ENCODE results near the gene COPS7B. TPM values are rescaled to one million over a fixed set of nuclear protein-coding genes. Genes with fewer than 3 reads are reported as not detected.

The COPS7B gene
- total RNA-seq, 1 donor from 2014 or later: 57.3 TPM

DNA sequence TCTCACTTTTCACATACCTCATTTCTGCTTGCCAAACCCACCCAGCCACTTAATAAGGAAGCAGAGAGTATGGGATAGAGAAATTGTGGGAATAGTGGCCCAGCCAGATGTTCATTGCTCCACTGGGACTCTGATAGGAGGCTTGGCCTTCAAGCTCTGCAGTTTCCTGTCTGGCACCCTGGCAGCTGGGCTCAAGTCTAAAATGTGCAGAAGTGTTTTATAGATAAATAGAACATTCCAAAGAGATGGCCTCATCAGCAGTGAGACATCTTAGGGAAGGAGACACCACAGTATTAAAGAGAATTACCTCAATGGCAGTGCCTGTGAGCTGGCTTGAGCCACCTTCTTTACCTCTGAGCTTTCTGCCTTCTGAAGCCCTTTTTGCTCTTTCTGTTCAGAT lies 24.7 kb downstream of the COPS7B start:
- Mint-ChIP-seq H3K36me3 (peaks cover 54% of the 10 kb centered on the region), H3K4me1 (no peaks in the 10 kb centered on the region), H3K9me3 (peaks cover 21% of the 10 kb centered on the region), H3K27ac (no peak overlapping the region), H3K4me3 (no peak overlapping the region), H3K27me3 (ENCODE audit: low read depth) (no peaks in the 10 kb centered on the region)
- no peak for DNase-seq (ENCODE audit: low spot score in 2 of 2, unreplicated experiment in 2 of 2)
- TF ChIP-seq, protein P1, sequence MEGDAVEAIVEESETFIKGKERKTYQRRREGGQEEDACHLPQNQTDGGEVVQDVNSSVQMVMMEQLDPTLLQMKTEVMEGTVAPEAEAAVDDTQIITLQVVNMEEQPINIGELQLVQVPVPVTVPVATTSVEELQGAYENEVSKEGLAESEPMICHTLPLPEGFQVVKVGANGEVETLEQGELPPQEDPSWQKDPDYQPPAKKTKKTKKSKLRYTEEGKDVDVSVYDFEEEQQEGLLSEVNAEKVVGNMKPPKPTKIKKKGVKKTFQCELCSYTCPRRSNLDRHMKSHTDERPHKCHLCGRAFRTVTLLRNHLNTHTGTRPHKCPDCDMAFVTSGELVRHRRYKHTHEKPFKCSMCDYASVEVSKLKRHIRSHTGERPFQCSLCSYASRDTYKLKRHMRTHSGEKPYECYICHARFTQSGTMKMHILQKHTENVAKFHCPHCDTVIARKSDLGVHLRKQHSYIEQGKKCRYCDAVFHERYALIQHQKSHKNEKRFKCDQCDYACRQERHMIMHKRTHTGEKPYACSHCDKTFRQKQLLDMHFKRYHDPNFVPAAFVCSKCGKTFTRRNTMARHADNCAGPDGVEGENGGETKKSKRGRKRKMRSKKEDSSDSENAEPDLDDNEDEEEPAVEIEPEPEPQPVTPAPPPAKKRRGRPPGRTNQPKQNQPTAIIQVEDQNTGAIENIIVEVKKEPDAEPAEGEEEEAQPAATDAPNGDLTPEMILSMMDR (IDR thresholded peaks at IDR 0.05; ENCODE audit: unreplicated experiment): no peak

DNA sequence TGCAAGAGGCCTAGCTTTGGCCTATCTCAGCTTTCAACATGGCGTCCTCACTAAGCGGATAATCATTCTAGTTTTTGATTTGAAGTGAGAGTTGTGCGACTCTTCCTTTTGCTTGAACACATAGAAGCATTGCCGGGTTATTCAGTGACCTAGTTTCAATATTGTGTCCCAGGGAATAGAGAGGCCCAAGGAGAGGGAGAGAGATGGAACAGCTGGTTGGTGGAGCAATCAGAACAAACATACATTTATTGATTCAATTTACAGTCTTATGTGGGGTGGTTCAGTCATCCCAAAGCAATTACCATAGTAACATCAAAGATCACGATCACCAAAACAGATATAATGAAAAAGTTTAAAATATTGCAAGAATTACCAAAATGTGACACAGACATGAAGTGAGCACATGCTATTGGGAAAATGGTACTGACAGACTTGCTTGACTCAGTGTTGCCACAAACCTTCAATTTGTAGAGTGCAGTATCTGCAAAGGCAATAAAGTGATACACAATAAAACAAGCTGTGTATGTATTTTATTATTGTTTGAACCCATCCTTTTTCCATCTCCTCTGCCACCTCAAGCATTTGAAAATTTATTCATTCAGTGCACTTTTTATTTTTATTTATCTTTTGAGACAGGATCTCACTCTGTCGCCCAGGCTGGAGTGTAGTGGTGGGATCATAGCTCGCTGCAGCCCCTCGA lies 30.2 kb downstream of the COPS7B start:
- DNase-seq (ENCODE audit: low spot score in 2 of 2, unreplicated experiment in 2 of 2): no peak
- H3K27me3 Mint-ChIP-seq (ENCODE audit: low read depth): peaks cover 2% of the 10 kb centered on the region
- H3K4me3 Mint-ChIP-seq: no peak overlapping the region
- H3K27ac Mint-ChIP-seq: no peak overlapping the region
- H3K9me3 Mint-ChIP-seq: peaks cover 27% of the 10 kb centered on the region
- TF ChIP-seq, protein P1 (IDR thresholded peaks at IDR 0.05; ENCODE audit: unreplicated experiment): no peak
- peaks cover 31% of the 10 kb centered on the region for H3K36me3 Mint-ChIP-seq
- H3K4me1 Mint-ChIP-seq: no peaks in the 10 kb centered on the region

DNA sequence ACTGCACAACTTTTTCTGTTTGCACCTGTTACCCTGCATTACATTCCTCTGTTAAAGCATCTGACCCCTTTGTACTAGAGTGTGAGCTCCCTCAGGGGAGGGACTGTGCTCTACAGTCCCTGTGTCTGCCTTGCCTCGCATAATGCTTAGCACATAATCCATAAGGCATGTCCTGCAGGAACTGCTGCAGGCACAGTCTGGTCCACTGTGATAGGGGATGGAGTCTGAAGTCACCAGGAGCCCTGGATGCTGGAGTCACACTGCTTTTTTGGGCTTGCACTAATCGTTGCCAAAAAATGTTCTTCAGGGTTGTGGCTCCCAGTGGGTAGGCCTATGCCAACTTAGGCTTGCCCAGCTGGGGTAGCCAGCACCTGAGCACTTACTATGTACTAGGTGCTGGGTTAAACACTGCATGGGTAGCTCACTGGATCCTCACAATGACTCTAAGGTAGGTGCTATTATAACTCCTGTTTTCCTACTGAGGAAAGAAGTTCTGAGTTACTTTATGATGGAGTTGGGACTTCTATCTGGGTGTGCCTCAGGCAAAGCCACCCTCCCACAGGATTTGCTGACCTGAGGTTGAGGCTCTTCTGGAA lies 33.3 kb downstream of the COPS7B start:
- H3K27ac Mint-ChIP-seq: no peak overlapping the region
- no peaks in the 10 kb centered on the region for H3K4me1 Mint-ChIP-seq
- H3K4me3 Mint-ChIP-seq: no peak overlapping the region
- peaks cover 2% of the 10 kb centered on the region for H3K27me3 Mint-ChIP-seq (ENCODE audit: low read depth)
- TF ChIP-seq, protein P1 (IDR thresholded peaks at IDR 0.05; ENCODE audit: unreplicated experiment): no peak
- no peak for DNase-seq (ENCODE audit: low spot score in 2 of 2, unreplicated experiment in 2 of 2)
- H3K9me3 Mint-ChIP-seq: peaks cover 25% of the 10 kb centered on the region
- H3K36me3 Mint-ChIP-seq: peaks cover 12% of the 10 kb centered on the region

DNA sequence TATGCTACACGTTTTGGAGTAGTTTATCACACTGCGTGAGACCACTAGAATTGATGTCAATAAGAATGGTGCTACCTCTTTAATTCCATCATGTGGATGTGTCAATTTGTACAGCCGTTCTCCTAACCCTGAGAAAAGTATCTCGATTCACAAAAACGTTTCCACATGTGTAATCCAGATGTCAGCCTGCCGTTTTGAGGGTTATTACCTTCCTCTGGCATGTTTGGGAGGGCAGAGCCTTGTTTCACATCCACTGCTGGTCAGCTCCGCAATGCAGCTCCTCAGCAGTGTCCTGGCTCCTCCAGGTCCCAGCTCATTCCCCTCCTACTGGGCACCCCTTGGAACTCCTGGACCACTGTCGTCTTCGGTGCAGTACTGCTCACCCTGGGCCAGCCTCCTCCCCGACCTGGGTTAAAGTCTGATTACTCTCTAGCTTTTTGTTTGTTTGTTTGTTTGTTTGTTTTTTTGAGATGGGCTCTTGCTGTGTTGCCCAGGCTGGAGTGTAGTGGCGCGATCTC lies 34.6 kb downstream of the COPS7B start:
- Mint-ChIP-seq H3K4me1 (no peaks in the 10 kb centered on the region), H3K36me3 (peaks cover 5% of the 10 kb centered on the region), H3K27ac (no peak overlapping the region), H3K4me3 (no peak overlapping the region), H3K27me3 (ENCODE audit: low read depth) (peaks cover 2% of the 10 kb centered on the region), H3K9me3 (peaks cover 13% of the 10 kb centered on the region)
- TF ChIP-seq, protein P1 (IDR thresholded peaks at IDR 0.05; ENCODE audit: unreplicated experiment): no peak
- no peak for DNase-seq (ENCODE audit: low spot score in 2 of 2, unreplicated experiment in 2 of 2)

DNA sequence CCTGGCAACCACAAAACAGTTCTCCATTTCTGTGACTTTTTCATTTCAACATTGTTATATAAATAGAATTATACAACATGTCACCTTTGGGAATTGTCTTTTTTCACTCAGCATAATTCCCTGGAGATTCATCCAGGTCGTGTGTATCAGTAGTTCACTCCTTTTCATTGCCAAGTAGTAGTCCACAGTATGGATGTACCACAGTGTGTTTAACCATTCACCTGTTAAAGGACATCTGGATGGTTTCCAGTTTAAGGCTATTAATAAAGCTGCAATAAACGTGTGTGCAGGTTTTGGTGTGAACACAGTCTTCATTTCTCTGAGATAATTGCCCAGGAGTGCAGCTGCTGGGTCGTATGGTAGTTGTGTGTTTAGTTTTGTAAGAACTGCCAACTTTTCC lies 35.7 kb downstream of the COPS7B start:
- no peaks in the 10 kb centered on the region for H3K4me1 Mint-ChIP-seq
- H3K9me3 Mint-ChIP-seq: peaks cover 7% of the 10 kb centered on the region
- no peak overlapping the region for H3K4me3 Mint-ChIP-seq

More for the DNA sequence above, 35.7 kb downstream of the COPS7B start:
- Mint-ChIP-seq H3K36me3 (no peaks in the 10 kb centered on the region), H3K27ac (no peak overlapping the region), H3K27me3 (ENCODE audit: low read depth) (peaks cover 2% of the 10 kb centered on the region)
- no peak for DNase-seq (ENCODE audit: low spot score in 2 of 2, unreplicated experiment in 2 of 2)
- TF ChIP-seq, protein P1 (IDR thresholded peaks at IDR 0.05; ENCODE audit: unreplicated experiment): no peak

Measured in mesothelial cell of epicardium (in vitro differentiated cells).